Sciatic nerve (tissue), 2 donors: ENCODE data around the gene C4orf50. TPM values are rescaled to one million over a fixed set of nuclear protein-coding genes. Genes with fewer than 3 reads are reported as not detected.
A peak's percentile ranks its signal among the peaks of the same experiment; 100 is the strongest.

ENCODE experiments used
- ATAC-seq: fragments of 200-7000 bp; cut with Tn5 transposase; one replicate; pipeline ENCODE4 v1.9.1; 2020; ENCODE audit warnings: mild to moderate bottlenecking, moderate library complexity
- DNase-seq: peaks from one replicate; pipeline ENCODE4 v3.0.0-alpha.2; 2020; ENCODE audit warnings: low spot score
- intact Hi-C: fragments of 100-400 bp; cut with DNase I; formaldehyde crosslinking; loops from one replicate; pipeline ENCODE4 v1.14.2; 2022
- total RNA-seq: library from RNA; stranded (reverse); fragmentation: NEBNext Ultra II Directional; extraction: Animal tissue kit (Norgen Biotek cat#: 25700); gene quantifications from one replicate; pipeline ENCODE4 v1.2.1, GENCODE V29; 2021
- donor health status: DM: no; HTN: no; CAD: no.
- donor health status: DM: no; HTN: no; CAD: no.

Gene C4orf50
- total RNA-seq, 1 donor from 2014 or later, result 0.09 TPM

DNA sequence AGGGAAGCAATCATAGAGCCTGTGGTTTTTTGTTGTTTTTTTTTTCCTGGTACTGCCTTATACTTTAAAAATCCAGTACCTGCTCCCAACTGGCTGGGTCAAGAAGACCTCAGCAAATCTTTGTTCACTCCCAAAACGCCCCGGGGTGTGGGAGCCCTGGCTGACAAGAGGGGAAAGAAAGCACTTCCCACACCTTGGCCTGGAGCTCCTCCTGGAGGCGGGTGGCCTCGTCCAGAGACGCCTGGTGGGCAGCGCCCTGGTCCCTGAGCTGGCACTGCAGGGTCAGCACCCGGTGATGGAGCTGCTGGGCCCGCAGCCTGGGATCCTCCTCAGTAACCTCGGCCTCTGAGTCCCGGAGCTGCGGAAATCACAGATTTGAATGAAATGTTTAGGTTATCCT is 38.2 kb downstream of the C4orf50 start:
- intact Hi-C loops, result no loop called here
- no peak for DNase-seq

DNA sequence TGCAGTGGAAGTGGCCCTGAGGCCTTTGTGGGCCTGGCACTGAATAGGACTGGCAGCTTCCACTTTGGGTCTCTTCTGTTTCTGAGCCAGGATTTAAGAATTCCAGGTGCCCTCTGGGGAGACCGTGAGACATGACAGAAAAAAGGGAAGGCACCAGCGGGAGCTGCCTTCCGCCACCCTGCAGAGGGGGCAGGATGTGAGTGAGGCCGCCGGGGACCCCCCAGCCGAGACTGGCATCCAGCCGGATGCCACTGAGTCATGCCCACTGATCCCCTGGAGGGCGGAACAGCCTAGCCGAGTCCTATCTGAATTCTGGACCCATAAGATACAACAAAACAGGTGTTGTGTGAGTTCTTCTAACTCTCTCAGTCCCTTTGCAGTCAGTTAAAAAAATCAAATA is 41.3 kb downstream of the C4orf50 start:
- intact Hi-C loops, result no loop called here

More for the DNA sequence above, 38.2 kb downstream of the C4orf50 start:
- ATAC-seq, result no peak

DNA sequence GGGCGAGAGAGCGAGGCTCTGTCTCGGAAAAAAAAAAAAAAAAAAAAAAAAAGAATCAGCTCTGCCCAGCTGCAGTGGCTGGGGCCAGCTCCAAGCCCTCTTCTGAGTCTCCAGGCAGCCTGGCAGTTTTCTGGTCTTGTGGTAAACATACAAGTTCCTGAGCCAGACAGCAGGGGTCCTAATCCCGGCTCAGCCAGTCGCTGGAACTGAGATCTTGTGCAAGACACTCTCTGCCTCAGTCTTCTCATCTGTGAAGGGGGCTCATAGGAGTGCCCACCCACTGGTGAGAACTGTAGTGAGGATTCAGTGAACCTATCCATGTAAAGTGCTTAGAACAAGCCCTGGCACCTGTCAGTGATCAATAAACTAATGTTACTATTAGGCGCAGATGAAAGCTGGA is 41.8 kb downstream of the C4orf50 start:
- no peak for ATAC-seq
- intact Hi-C loops, result no loop called here
- DNase-seq, result peak; percentile 26

More for the DNA sequence above, 41.3 kb downstream of the C4orf50 start:
- ATAC-seq (no peak), DNase-seq (peak; percentile 9)

DNA sequence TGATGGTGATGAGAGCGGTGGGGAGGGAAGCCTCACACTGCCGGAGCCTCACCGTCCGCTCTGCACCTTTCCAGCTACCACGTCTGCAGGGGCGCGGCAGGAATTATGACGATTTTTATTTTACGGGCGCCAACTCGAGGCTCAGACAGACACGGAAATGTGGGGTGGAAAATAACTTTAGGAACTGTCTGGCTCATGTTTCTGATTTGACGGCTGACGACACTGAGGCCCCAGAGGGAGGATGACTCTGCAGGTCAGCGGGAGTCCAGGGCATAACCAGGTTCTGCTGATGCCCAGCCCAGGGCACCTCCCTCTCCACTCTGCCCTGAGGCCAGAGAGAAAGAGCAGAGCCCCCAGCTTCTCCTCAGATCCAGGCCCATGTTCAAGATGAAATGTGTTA is 43.9 kb downstream of the C4orf50 start:
- no peak for DNase-seq
- no peak for ATAC-seq
- intact Hi-C loops, result no loop called here

GRCh38 chr4:5973486-5974220 is 44.6 kb downstream of the C4orf50 start:
- ATAC-seq, result no peak
- intact Hi-C loops, result no loop called here

GRCh38 chr4:5973033-5973432 is 45.2 kb downstream of the C4orf50 start:
- ATAC-seq, result no peak
- intact Hi-C loops, result no loop called here
- DNase-seq, result no peak

More at GRCh38 chr4:5973486-5974220, 44.6 kb downstream of the C4orf50 start:
- no peak for DNase-seq

- no peak for DNase-seq
Measured at GRCh38 chr4:5972571-5972970, 45.7 kb downstream of the C4orf50 start.

GRCh38 chr4:5971078-5971450 is 47.2 kb downstream of the C4orf50 start:
- DNase-seq (no peak), ATAC-seq (no peak)
- intact Hi-C loops, result no loop called here

More at GRCh38 chr4:5972571-5972970, 45.7 kb downstream of the C4orf50 start:
- intact Hi-C loops, result no loop called here
- no peak for ATAC-seq

DNA sequence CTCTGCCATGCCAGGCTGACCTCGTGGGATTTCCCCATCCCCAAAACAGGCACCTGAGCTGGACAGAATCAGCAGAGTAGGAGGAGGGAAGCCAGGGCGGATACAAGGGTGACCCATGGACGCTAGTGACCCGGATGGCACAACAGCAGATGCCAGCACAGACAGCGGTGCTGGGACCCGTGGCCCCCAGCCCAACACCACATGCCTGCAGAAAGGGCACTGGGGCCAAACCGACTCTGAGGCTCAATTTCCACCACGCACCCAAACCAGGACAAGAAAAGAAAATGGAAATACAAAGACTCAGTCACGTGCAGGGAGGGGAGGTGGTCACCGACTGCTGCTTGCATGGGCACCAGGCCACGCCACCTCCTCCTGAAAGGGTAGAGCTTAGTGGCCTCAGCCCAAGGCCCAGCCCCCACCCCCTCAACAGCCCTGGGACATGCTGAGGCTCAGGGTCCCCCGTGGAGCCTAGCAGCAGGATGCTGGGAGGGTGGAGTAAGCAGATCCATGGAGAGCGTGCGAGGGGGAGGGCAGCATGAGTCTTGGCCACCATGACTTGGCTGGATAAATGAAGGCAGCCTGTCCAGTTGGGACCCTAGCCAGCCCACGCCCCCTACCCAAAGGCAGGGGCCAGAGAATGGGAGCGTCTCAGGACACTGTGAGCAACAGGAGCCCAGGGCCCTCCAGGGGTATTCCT is 47.7 kb downstream of the C4orf50 start:
- intact Hi-C loops, result no loop called here
- DNase-seq (no peak), ATAC-seq (no peak)

- ATAC-seq (no peak), DNase-seq (no peak)
- intact Hi-C loops, result no loop called here
Measured at GRCh38 chr4:5969777-5970176, 48.5 kb downstream of the C4orf50 start.

- intact Hi-C loops, result no loop called here
- ATAC-seq (no peak), DNase-seq (no peak)
Measured at GRCh38 chr4:5969336-5969735, 48.9 kb downstream of the C4orf50 start.

- intact Hi-C loops, result no loop called here
- no peak for DNase-seq
- no peak for ATAC-seq
Measured at GRCh38 chr4:5968246-5968645, 50.0 kb downstream of the C4orf50 start.

DNA sequence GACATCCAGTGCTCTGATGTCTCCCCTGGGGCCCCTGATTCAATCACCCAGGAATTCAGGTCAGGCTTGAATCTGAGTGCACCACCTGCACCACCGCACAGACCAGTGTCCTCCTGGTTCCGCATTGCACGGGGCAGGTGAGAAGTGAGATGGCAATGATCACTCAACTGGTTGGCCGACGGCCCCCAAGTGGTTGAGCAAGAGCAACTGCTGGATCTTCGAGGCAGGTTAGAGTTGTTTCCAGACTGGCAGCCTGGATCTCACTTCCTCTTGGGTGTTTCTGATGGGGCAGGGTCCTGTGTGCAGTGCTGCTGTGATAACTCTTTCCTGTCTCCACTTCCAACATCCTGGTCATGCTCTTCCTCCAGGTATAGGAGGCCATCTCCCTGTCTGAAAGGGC is 50.4 kb downstream of the C4orf50 start:
- intact Hi-C loops, result no loop called here
- ATAC-seq (no peak), DNase-seq (no peak)

DNA sequence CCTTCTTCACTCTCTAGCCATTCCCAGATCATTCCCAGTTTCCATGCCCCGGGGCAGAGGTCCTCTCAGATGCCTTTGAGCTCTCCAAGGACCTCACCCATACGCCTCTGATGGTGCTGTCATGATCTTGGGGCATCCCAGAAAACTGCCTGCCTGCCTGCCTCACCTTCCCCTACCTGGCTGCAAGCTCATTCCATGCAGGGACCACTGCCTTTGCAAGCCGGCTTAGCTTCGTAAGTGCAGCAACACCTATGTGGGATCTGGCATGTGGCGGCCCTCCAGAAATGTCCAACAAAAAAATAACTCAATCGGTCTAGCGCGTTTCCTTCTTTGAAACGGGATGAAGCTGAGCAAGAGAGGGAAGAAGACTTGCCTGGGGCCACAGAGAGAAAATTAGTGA is 53.0 kb downstream of the C4orf50 start:
- DNase-seq (no peak), ATAC-seq (no peak)
- intact Hi-C loops, result no loop called here

GRCh38 chr4:5964030-5964429 is 54.2 kb downstream of the C4orf50 start:
- ATAC-seq, result no peak
- no peak for DNase-seq

DNA sequence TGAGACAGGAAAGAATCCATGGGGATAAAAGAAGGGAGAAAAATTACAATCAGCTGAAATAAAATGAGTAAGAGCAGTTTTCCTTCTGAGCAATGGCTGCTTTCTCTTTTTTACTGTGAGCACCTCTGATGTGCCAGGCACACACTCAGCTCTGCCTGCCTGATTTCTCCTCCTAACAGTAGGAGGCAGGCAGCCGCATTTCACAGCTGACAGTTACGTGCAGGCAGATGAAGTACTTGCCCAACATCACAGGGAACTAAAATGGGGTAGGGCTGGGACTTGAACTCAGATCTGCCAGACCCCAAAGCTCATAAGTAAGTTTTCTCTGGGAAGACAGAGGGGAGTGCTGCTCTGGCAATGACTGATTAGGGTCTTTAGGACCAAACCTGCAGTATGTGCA is 54.6 kb downstream of the C4orf50 start:
- DNase-seq (no peak), ATAC-seq (no peak)
- intact Hi-C loops, result no loop called here

More at GRCh38 chr4:5964030-5964429, 54.2 kb downstream of the C4orf50 start:
- intact Hi-C loops, result no loop called here

- intact Hi-C loops, result no loop called here
- ATAC-seq (no peak), DNase-seq (no peak)
Measured at GRCh38 chr4:5962416-5962815, 55.8 kb downstream of the C4orf50 start.

DNA sequence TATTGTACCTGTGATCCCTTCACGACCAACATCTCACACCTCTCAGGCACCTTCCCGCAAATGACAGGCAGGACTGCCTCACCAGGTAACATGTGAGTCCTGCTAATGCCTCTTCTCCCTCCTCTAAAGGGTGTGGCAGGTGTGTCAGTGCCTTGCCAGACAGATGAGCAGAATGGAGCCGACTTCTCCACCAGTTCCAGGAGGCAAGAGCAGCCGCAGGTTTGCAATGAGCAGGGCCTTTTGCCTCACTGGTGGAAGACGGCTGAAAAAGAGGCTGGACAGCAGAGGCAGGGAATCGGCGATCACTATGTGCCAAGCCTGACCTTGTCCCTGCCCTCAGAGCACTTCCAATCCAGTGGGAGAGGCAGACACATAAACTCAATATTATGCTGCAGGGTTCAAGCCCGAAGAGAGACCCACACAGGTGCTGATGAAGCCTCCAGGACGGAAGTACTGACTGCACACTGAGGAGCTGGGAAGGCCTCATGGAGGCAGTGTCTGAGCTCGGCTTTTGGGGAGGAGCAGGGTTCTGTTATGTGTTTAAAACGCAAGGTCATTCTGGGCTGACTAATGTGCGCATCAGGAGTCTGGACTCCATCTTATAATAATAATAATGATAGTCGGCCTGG is 57.9 kb downstream of the C4orf50 start:
- intact Hi-C loops, result no loop called here
- DNase-seq (no peak), ATAC-seq (no peak)

DNA sequence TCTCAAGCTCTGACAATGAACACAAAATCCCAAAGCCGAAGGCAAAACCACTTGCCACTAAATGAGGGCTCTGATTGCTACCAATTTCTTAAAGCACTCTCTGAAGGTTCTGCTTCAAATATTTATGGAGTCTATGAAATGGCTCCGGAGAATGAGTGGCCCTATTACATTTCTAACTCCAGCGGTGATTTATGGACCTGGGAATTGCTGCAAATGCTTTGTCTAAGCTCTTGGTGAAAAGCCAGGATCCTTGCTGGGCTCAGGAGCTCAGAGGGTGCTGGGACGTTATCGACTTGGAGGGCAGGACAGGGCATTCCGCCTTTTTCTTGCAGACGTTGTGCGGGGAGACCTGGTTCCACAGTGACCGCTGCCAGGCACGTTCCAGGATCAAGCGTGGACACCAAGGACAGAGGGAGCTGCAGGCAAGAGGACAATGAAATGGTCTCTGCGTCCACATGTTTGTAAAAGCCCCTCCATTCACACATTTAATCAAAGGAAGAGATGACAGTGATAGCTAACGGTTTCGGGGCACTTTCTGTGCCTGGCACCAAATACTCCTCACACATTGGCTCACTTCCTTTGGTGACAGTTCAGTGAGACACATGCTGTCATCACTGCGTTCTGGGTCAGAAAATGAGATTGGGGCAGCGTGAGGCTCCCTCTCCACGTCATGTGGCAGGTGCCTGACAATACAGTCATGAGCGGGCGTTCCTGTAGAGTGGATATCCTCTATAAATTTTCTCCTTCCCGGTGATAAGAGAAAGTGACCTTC is 58.8 kb downstream of the C4orf50 start:
- ATAC-seq (no peak), DNase-seq (no peak)
- intact Hi-C loops, result no loop called here
